ENCODE data around the gene TRAPPC1.
"Not testable (repeated sequence)": the region's sequence is repeated elsewhere in the genome, so short reads cannot be mapped to it uniquely, and the experiment has no call there.

TRAPPC1 gene

GRCh38 chr17:7955414-7956227 lies 23.9 kb upstream of the TRAPPC1 start:
- H3K36me3 ChIP-seq (ENCODE audit: control insufficient read depth, insufficient read depth, low read length): no peaks in the 10 kb centered on the region
- H3K4me3 ChIP-seq (ENCODE audit: low read length): no peak overlapping the region
- no peaks in the 10 kb centered on the region for H3K27me3 ChIP-seq (ENCODE audit: control insufficient read depth, insufficient read depth, low read length)
- no peak overlapping the region for H3K9ac ChIP-seq (ENCODE audit: low read length)
- no peaks in the 10 kb centered on the region for H3K4me1 ChIP-seq (ENCODE audit: control insufficient read depth, insufficient read depth, low read length)
- H3K9me3 ChIP-seq (ENCODE audit: control insufficient read depth, low read length): no peaks in the 10 kb centered on the region

DNA sequence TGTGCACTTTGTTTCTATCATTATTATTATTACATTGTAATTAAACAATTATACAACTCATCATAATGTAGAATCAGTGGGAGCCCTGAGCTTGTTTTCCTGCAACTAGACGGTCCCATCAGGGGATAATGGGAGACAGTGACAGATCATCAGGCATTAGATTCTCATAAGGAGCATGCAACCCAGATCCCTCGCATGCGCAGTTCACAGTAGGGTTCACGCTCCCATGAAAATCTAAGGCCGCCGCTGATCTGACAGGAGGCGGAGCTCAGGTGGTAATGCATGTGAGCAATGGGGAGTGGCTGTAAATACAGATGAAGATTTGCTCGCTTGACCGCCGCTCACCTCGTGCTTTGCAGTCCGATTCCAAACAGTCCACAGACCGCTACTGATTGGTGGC lies 21.5 kb upstream of the TRAPPC1 start:
- not testable (repeated sequence) for H3K36me3 ChIP-seq (ENCODE audit: control insufficient read depth, insufficient read depth, low read length); H3K9me3 ChIP-seq (ENCODE audit: control insufficient read depth, low read length); H3K9ac ChIP-seq (ENCODE audit: low read length); H3K27me3 ChIP-seq (ENCODE audit: control insufficient read depth, insufficient read depth, low read length); H3K4me3 ChIP-seq (ENCODE audit: low read length); H3K4me1 ChIP-seq (ENCODE audit: control insufficient read depth, insufficient read depth, low read length)

GRCh38 chr17:7951143-7951792 lies 19.5 kb upstream of the TRAPPC1 start:
- Histone ChIP-seq H3K4me1 (ENCODE audit: control insufficient read depth, insufficient read depth, low read length) (no peaks in the 10 kb centered on the region), H3K27me3 (ENCODE audit: control insufficient read depth, insufficient read depth, low read length) (no peaks in the 10 kb centered on the region), H3K4me3 (ENCODE audit: low read length) (no peak overlapping the region), H3K9ac (ENCODE audit: low read length) (no peak overlapping the region), H3K9me3 (ENCODE audit: control insufficient read depth, low read length) (no peaks in the 10 kb centered on the region), H3K36me3 (ENCODE audit: control insufficient read depth, insufficient read depth, low read length) (peaks cover 5% of the 10 kb centered on the region)

DNA sequence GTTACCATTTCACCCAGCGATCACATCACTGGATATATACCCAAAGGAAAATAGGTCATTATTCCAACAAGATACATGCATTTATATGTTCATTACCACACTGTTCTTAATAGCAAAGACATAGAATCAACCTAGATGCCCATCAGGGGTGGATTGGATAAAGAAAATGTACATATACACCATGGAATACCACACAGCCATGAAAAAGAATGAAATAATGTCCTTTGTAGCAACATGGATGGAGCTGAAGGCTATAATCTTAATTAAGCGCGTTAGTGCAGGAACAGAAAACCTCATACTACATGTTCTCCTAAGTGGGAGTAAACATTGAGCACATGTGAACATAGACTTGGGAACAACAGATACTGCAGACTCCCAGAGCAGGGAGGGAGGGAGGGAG lies 18.8 kb upstream of the TRAPPC1 start:
- Histone ChIP-seq H3K9ac (ENCODE audit: low read length) (no peak overlapping the region), H3K4me3 (ENCODE audit: low read length) (no peak overlapping the region), H3K9me3 (ENCODE audit: control insufficient read depth, low read length) (no peaks in the 10 kb centered on the region), H3K27me3 (ENCODE audit: control insufficient read depth, insufficient read depth, low read length) (no peaks in the 10 kb centered on the region), H3K36me3 (ENCODE audit: control insufficient read depth, insufficient read depth, low read length) (peaks cover 5% of the 10 kb centered on the region), H3K4me1 (ENCODE audit: control insufficient read depth, insufficient read depth, low read length) (no peaks in the 10 kb centered on the region)

DNA sequence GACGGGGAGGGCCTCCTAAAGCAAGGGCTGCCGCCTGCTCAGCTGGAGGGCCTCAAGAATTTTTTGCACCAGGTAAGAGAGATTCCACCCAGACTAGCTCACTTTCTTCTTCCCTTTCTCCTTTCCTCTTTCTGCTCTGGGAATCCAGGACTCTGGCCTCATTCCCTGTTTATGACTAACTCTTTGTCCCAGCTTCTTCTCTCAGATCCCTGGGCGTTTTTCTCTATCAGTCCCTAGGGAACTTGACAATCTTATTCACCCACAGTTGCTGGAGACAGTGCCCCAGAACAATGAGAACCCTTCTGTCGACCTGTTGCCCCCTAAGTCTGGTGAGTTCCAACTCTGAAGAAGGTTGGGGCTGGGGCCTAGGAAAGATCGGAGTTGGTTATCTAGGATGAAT lies 15.9 kb upstream of the TRAPPC1 start:
- Histone ChIP-seq H3K4me1 (ENCODE audit: control insufficient read depth, insufficient read depth, low read length) (no peaks in the 10 kb centered on the region), H3K36me3 (ENCODE audit: control insufficient read depth, insufficient read depth, low read length) (peaks cover 11% of the 10 kb centered on the region), H3K9me3 (ENCODE audit: control insufficient read depth, low read length) (no peaks in the 10 kb centered on the region), H3K27me3 (ENCODE audit: control insufficient read depth, insufficient read depth, low read length) (no peaks in the 10 kb centered on the region), H3K4me3 (ENCODE audit: low read length) (no peak overlapping the region), H3K9ac (ENCODE audit: low read length) (no peak overlapping the region)

- Histone ChIP-seq H3K9ac (ENCODE audit: low read length) (no peak overlapping the region), H3K4me3 (ENCODE audit: low read length) (no peak overlapping the region), H3K4me1 (ENCODE audit: control insufficient read depth, insufficient read depth, low read length) (no peaks in the 10 kb centered on the region), H3K36me3 (ENCODE audit: control insufficient read depth, insufficient read depth, low read length) (peaks cover 11% of the 10 kb centered on the region), H3K27me3 (ENCODE audit: control insufficient read depth, insufficient read depth, low read length) (no peaks in the 10 kb centered on the region), H3K9me3 (ENCODE audit: control insufficient read depth, low read length) (no peaks in the 10 kb centered on the region)
Measured at GRCh38 chr17:7946441-7946840, 14.7 kb upstream of the TRAPPC1 start.

DNA sequence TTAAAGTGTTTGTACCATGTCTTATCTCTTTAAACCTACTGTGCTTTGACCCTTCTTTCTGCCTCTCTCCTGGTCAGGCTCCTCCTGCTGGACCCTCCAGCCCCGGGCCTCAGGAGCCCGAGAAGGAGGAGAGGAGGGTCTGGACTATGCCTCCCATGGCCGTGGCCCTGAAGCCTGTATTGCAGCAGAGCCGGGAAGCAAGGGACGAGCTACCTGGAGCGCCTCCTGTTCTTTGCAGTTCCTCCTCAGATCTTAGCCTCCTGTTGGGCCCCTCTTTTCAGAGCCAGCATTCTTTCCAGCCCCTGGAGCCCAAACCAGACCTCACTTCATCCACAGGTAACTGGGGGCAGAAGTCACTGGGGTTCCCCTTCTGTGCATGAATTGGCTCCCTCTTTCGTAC lies 13.9 kb upstream of the TRAPPC1 start:
- Histone ChIP-seq H3K27me3 (ENCODE audit: control insufficient read depth, insufficient read depth, low read length) (no peaks in the 10 kb centered on the region), H3K36me3 (ENCODE audit: control insufficient read depth, insufficient read depth, low read length) (peaks cover 11% of the 10 kb centered on the region), H3K9ac (ENCODE audit: low read length) (no peak overlapping the region), H3K4me3 (ENCODE audit: low read length) (no peak overlapping the region), H3K9me3 (ENCODE audit: control insufficient read depth, low read length) (no peaks in the 10 kb centered on the region), H3K4me1 (ENCODE audit: control insufficient read depth, insufficient read depth, low read length) (no peaks in the 10 kb centered on the region)

GRCh38 chr17:7944326-7944725 lies 12.6 kb upstream of the TRAPPC1 start:
- Histone ChIP-seq H3K9me3 (ENCODE audit: control insufficient read depth, low read length) (no peaks in the 10 kb centered on the region), H3K9ac (ENCODE audit: low read length) (no peak overlapping the region), H3K4me1 (ENCODE audit: control insufficient read depth, insufficient read depth, low read length) (no peaks in the 10 kb centered on the region), H3K36me3 (ENCODE audit: control insufficient read depth, insufficient read depth, low read length) (peaks cover 11% of the 10 kb centered on the region), H3K4me3 (ENCODE audit: low read length) (no peak overlapping the region), H3K27me3 (ENCODE audit: control insufficient read depth, insufficient read depth, low read length) (no peaks in the 10 kb centered on the region)

GRCh38 chr17:7943291-7943690 lies 11.5 kb upstream of the TRAPPC1 start:
- Histone ChIP-seq H3K4me1 (ENCODE audit: control insufficient read depth, insufficient read depth, low read length) (no peaks in the 10 kb centered on the region), H3K36me3 (ENCODE audit: control insufficient read depth, insufficient read depth, low read length) (peaks cover 11% of the 10 kb centered on the region), H3K9me3 (ENCODE audit: control insufficient read depth, low read length) (no peaks in the 10 kb centered on the region), H3K9ac (ENCODE audit: low read length) (no peak overlapping the region), H3K4me3 (ENCODE audit: low read length) (no peak overlapping the region), H3K27me3 (ENCODE audit: control insufficient read depth, insufficient read depth, low read length) (no peaks in the 10 kb centered on the region)

DNA sequence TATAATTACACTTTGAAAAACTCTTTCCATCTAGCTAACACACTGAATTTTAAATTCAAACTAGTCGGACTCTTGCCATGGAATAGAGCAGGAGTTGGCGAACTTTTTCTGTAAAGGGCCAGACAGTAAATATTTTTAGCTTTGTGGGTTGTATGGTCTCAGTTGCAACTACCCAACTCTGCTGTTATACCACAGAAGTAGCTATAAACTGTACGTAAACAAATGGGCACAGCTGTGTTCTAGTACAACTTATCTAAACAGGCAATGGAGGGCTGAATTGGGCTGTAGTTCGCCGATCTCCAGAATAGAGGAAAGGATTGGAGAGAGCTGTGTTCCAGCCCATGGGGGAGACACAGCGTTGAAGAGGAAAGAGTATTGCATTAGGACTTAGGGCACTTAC lies 9.0 kb upstream of the TRAPPC1 start:
- H3K27me3 ChIP-seq (ENCODE audit: control insufficient read depth, insufficient read depth, low read length): no peaks in the 10 kb centered on the region
- no peak overlapping the region for H3K9ac ChIP-seq (ENCODE audit: low read length)
- H3K4me1 ChIP-seq (ENCODE audit: control insufficient read depth, insufficient read depth, low read length): no peaks in the 10 kb centered on the region
- H3K36me3 ChIP-seq (ENCODE audit: control insufficient read depth, insufficient read depth, low read length): peaks cover 6% of the 10 kb centered on the region
- no peaks in the 10 kb centered on the region for H3K9me3 ChIP-seq (ENCODE audit: control insufficient read depth, low read length)
- H3K4me3 ChIP-seq (ENCODE audit: low read length): no peak overlapping the region

DNA sequence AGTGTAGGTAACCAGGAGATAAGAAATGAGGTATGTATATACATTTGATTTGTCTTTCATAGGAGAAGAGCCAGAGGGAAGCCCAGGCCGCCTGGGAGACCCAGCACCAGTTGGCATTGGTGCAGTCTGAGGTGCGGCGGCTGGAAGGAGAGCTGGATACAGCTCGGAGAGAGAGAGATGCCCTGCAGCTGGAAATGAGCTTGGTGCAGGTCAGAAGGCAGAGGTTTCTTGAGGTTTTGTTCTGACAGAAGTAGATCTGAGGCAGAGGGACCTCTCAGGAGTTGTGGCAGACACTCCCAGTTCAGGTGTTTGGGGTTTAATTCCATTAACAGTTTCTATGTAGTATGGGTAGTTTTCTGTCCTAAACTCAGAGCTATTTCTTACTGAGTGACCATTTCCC lies 8.3 kb upstream of the TRAPPC1 start:
- peaks cover 6% of the 10 kb centered on the region for H3K36me3 ChIP-seq (ENCODE audit: control insufficient read depth, insufficient read depth, low read length)

DNA sequence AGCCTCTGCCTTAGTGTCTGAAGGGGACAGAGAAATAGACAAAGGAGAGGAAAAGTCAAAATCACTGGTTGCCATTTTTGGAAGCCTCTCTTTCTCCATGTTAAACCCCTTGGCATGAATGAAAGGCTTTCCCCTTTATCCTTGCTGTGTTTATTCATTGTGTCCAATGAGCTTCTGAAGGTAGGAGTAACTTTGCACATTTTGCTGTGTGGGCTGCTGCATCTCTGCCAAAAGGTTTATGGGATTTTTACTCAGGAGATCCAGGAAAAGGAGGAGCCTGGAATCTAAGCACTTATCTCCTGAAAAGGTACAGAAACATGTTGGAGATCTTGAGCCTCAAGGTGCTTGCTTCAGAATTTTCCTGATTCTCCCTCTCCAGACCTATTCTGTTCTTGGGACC lies 4.1 kb upstream of the TRAPPC1 start:
- Histone ChIP-seq H3K27me3 (ENCODE audit: control insufficient read depth, insufficient read depth, low read length) (no peaks in the 10 kb centered on the region), H3K36me3 (ENCODE audit: control insufficient read depth, insufficient read depth, low read length) (no peaks in the 10 kb centered on the region), H3K4me3 (ENCODE audit: low read length) (no peak overlapping the region), H3K9ac (ENCODE audit: low read length) (no peak overlapping the region), H3K9me3 (ENCODE audit: control insufficient read depth, low read length) (no peaks in the 10 kb centered on the region), H3K4me1 (ENCODE audit: control insufficient read depth, insufficient read depth, low read length) (peaks cover 16% of the 10 kb centered on the region)

More for the DNA sequence above, 8.3 kb upstream of the TRAPPC1 start:
- Histone ChIP-seq H3K9ac (ENCODE audit: low read length) (no peak overlapping the region), H3K9me3 (ENCODE audit: control insufficient read depth, low read length) (no peaks in the 10 kb centered on the region), H3K27me3 (ENCODE audit: control insufficient read depth, insufficient read depth, low read length) (no peaks in the 10 kb centered on the region), H3K4me1 (ENCODE audit: control insufficient read depth, insufficient read depth, low read length) (no peaks in the 10 kb centered on the region), H3K4me3 (ENCODE audit: low read length) (no peak overlapping the region)
